GM13977 (cell line): Measurements from ENCODE around the gene GRIP2.

Source experiments
- DNase-seq: peaks from one replicate; pipeline ENCODE4 v3.0.0; 2012; ENCODE audit warnings: low spot score
- CTCF ChIP-seq: IDR thresholded peaks from 2 replicates; pipeline ENCODE4 v1.5.1; 2012; ENCODE audit warnings: mild to moderate bottlenecking, control low read depth; ENCODE audit not compliant: insufficient read depth; ENCODE audit errors: extremely low read depth, missing control alignments
- in situ Hi-C: fragments of 300-500 bp; cut with MboI; formaldehyde crosslinking; loops from one replicate; pipeline ENCODE4 v1.12.0; 2022; ENCODE audit warnings: low sequenced_read_pairs, low pct_unique_long_range_greater_than_20kb, mixed read lengths, inconsistent platforms; ENCODE audit not compliant: unreplicated experiment

The GRIP2 gene

GRCh38 chr3:14523792-14524191, 16.4 kb downstream of the GRIP2 start:
- no peak for TF ChIP-seq CTCF
- in situ Hi-C loops = no loop called here
- DNase-seq = no peak

GRCh38 chr3:14522768-14523167, 17.4 kb downstream of the GRIP2 start:
- no peak for TF ChIP-seq CTCF
- no peak for DNase-seq
- in situ Hi-C loops = no loop called here

- TF ChIP-seq CTCF = no peak
- DNase-seq = no peak
- in situ Hi-C loops = no loop called here
Observed at GRCh38 chr3:14522129-14522691, 17.9 kb downstream of the GRIP2 start.

- in situ Hi-C loops = no loop called here
- TF ChIP-seq CTCF = no peak
- DNase-seq = no peak
Observed at GRCh38 chr3:14521611-14522010, 18.5 kb downstream of the GRIP2 start.

- in situ Hi-C loops = no loop called here
- TF ChIP-seq CTCF = no peak
- DNase-seq = no peak
Observed at GRCh38 chr3:14520967-14521366, 19.2 kb downstream of the GRIP2 start.

- in situ Hi-C loops = no loop called here
- no peak for DNase-seq
- TF ChIP-seq CTCF = no peak
Observed at GRCh38 chr3:14520149-14520548, 20.0 kb downstream of the GRIP2 start.

- in situ Hi-C loops = no loop called here
- TF ChIP-seq CTCF = no peak
- no peak for DNase-seq
Observed at GRCh38 chr3:14519406-14519805, 20.7 kb downstream of the GRIP2 start.
